Measurements from ENCODE around the gene TMPRSS13. TPM values are rescaled to one million over a fixed set of nuclear protein-coding genes. Genes with fewer than 3 reads are reported as not detected.

The TMPRSS13 gene
- total and polyA plus RNA-seq, 10 donors: 0.95 to 2.2 (median 1.6) TPM

- H3K27me3 ChIP-seq (replicated peaks in 1 of 7): peaks cover 0 to 82% (median 16%) of the 10 kb centered on the region in 7 donors
- peaks cover 8 to 76% (median 60%) of the 10 kb centered on the region in 6 donors for H3K4me1 ChIP-seq
- peak overlapping the region; percentile 47 to 75 (median 60) for H3K4me3 ChIP-seq
- DNase-seq: no peak
- WGBS, 5 donors: 73 to 87% (median 79%) methylated on average over 4 of the region's 4 CpGs
- H3K36me3 ChIP-seq: no peaks in the 10 kb centered on the region
- no peaks in the 10 kb centered on the region for H3K9me3 ChIP-seq
- TF ChIP-seq POLR2A (IDR thresholded peaks at IDR 0.05): no peak
- no peak for TF ChIP-seq CTCF (IDR thresholded peaks at IDR 0.05 in 8 of 11, conservative IDR thresholded peaks at IDR 0.05 in 3 of 11)
- no peak for TF ChIP-seq POLR2AphosphoS5 (IDR thresholded peaks at IDR 0.05)
- intact Hi-C loops (cut with DNase I; ENCODE audit: low total_unique reads): no loop called here
- peak overlapping the region in 6 of 8 donors; percentile 45 to 91 (median 86) for H3K27ac ChIP-seq
Observed at GRCh38 chr11:117874910-117875381, 54.3 kb downstream of the TMPRSS13 start.

- no peak for DNase-seq
- Histone ChIP-seq H3K4me1 (peaks cover 12 to 81% (median 62%) of the 10 kb centered on the region in 6 donors), H3K27me3 (replicated peaks in 1 of 7) (peaks cover 0 to 77% (median 16%) of the 10 kb centered on the region in 7 donors), H3K27ac (peak overlapping the region in 6 of 8 donors; percentile 45 to 91 (median 86)), H3K4me3 (peak overlapping the region in 6 of 8 donors; percentile 47 to 75 (median 60)), H3K36me3 (no peaks in the 10 kb centered on the region), H3K9me3 (no peaks in the 10 kb centered on the region)
- intact Hi-C loops (cut with DNase I; ENCODE audit: low total_unique reads): no loop called here
- TF ChIP-seq CTCF (IDR thresholded peaks at IDR 0.05 in 8 of 11, conservative IDR thresholded peaks at IDR 0.05 in 3 of 11) (no peak), POLR2A (IDR thresholded peaks at IDR 0.05) (no peak), POLR2AphosphoS5 (IDR thresholded peaks at IDR 0.05) (peak in 1 of 3 donors; percentile 34)
- WGBS, 5 donors: 23 to 35% (median 30%) methylated on average over 16 of the region's 16 CpGs
Observed at GRCh38 chr11:117874253-117874909, 54.8 kb downstream of the TMPRSS13 start.

- Histone ChIP-seq H3K27me3 (replicated peaks in 1 of 7) (peaks cover 0 to 71% (median 16%) of the 10 kb centered on the region in 7 donors), H3K9me3 (no peaks in the 10 kb centered on the region), H3K27ac (peak overlapping the region in 6 of 8 donors; percentile 45 to 91 (median 86)), H3K4me3 (peak overlapping the region in 2 of 8 donors; percentile 73 to 75), H3K4me1 (peaks cover 12 to 87% (median 68%) of the 10 kb centered on the region in 6 donors), H3K36me3 (no peaks in the 10 kb centered on the region)
- no peak for TF ChIP-seq CTCF (IDR thresholded peaks at IDR 0.05 in 8 of 11, conservative IDR thresholded peaks at IDR 0.05 in 3 of 11)
- no peak for TF ChIP-seq POLR2AphosphoS5 (IDR thresholded peaks at IDR 0.05)
- TF ChIP-seq POLR2A (IDR thresholded peaks at IDR 0.05): no peak
- intact Hi-C loops (cut with DNase I; ENCODE audit: low total_unique reads): no loop called here
- DNase-seq: no peak
- WGBS, 5 donors: 66 to 78% (median 75%) methylated on average over 8 of the region's 8 CpGs
Observed at GRCh38 chr11:117873828-117874125, 55.4 kb downstream of the TMPRSS13 start.

Measured in spleen (tissue), 11 donors.